SK-N-MC (cell line): ENCODE data around the gene NEGR1.

Source experiments
- EZH2 ChIP-seq: fragments of 200-600 bp; sonication (generic); IDR thresholded peaks from one replicate; pipeline ENCODE4 v1.6.1; 2017; ENCODE audit warnings: antibody characterized with exemption
- POLR2AphosphoS5 ChIP-seq: IDR thresholded peaks from 2 replicates; pipeline ENCODE4 v1.6.1; 2012; ENCODE audit warnings: mild to moderate bottlenecking, low read depth, low read length, borderline replicate concordance

GRCh38 chr1:71882637-71883036 lies 399.7 kb downstream of the NEGR1 start:
- TF ChIP-seq POLR2AphosphoS5 (no peak), EZH2 (no peak)
